HCT116 (cell line): ENCODE results near the gene KCNQ4. TPM values are rescaled to one million over a fixed set of nuclear protein-coding genes. Genes with fewer than 3 reads are reported as not detected.

Experiments
- ATAC-seq: fragments of 200-7000 bp; cut with Tn5 transposase; 2 replicates; pipeline ENCODE4 v1.9.1; 2020; ENCODE audit warnings: mild to moderate bottlenecking, moderate library complexity
- BruUV-seq: library from RNA; stranded (reverse); fragments of 400-500 nt; replicated peaks from 2 replicates; lab custom pipeline; 2021; lab: Mats Ljungman, UMichigan
- CTCF ChIA-PET: fragments of 300-600 bp; sonication (Branson Sonifier 250); formaldehyde crosslinking; loops from one replicate; lab custom pipeline; 2021; ENCODE audit warnings: antibody characterized with exemption; lab: Charles Lee
- POLR2A ChIA-PET: fragments of 300-600, 350-600 bp; sonication (Branson Sonifier 250); formaldehyde crosslinking; loops from one replicate; lab custom pipeline; 2021; ENCODE audit warnings: antibody characterized with exemption; lab: Charles Lee
- RAD21 ChIA-PET, 2 experiments: fragments of 300-600 bp; sonication (Branson Sonifier 250); formaldehyde crosslinking; loops; one replicate each; lab custom pipeline; 2023; ENCODE audit warnings: low total read pairs in 2 of 2; ENCODE audit not compliant: uncharacterized antibody in 2 of 2, unreplicated experiment in 2 of 2, low non-redundant PET in 1 of 2; lab: Charles Lee
- DNase-seq: peaks from one replicate; pipeline ENCODE4 v3.0.0-alpha.2; 2010; ENCODE audit warnings: low read depth, low spot score
- H2AFZ ChIP-seq: fragments of 200-600 bp; shearing (Covaris generic), sonication (generic); 2 replicates; pipeline ENCODE4 v1.6.1; 2017; ENCODE audit warnings: low read depth, mixed run types, mixed read lengths, antibody characterized with exemption, low read length; ENCODE audit not compliant: poor library complexity, severe bottlenecking
- H3K27ac ChIP-seq: 2 replicates; pipeline ENCODE4 v1.5.1; 2012; ENCODE audit warnings: low read depth, low read length
- H3K27me3 ChIP-seq: fragments of 200-600 bp; sonication (generic); 2 replicates; pipeline ENCODE4 v1.6.1; 2016; ENCODE audit warnings: mixed run types, low read length, mixed read lengths; ENCODE audit not compliant: insufficient read depth
- H3K36me3 ChIP-seq, 2 experiments: fragments of 200-500 bp in 1 of 2; fragments of 200-600 bp in 1 of 2; sonication (Bioruptor generic) in 1 of 2; sonication (generic) in 1 of 2; 2 replicates each; pipeline versions ENCODE4 v1.5.1 to v1.6.1; 2014 to 2016; ENCODE audit warnings: low read length in 2 of 2, inconsistent platforms in 1 of 2, mixed read lengths in 1 of 2, mixed run types in 1 of 2; ENCODE audit not compliant: insufficient read depth in 2 of 2, control insufficient read depth in 1 of 2
- H3K4me1 ChIP-seq, 2 experiments: fragments of 200-600 bp in 1 of 2; sonication (generic) in 1 of 2; 2 replicates each; pipeline versions ENCODE4 v1.5.1 to v1.6.1; 2012 to 2017; ENCODE audit warnings: low read length in 2 of 2, inconsistent platforms in 1 of 2, mild to moderate bottlenecking in 1 of 2, mixed read lengths in 1 of 2, mixed run types in 1 of 2, moderate library complexity in 1 of 2; ENCODE audit not compliant: insufficient read depth in 2 of 2, control insufficient read depth in 1 of 2
- H3K4me2 ChIP-seq: fragments of 200-600 bp; sonication (generic); 2 replicates; pipeline ENCODE4 v1.6.1; 2017; ENCODE audit warnings: mixed run types, low read length, mixed read lengths
- H3K4me3 ChIP-seq, 2 experiments: fragments of 200-600 bp in 1 of 2; sonication (generic) in 1 of 2; replicated peaks in 1 of 2; 2 replicates each; pipeline ENCODE4 v1.5.1; 2011 to 2016; ENCODE audit warnings: low read length in 2 of 2, control low read depth in 1 of 2, low read depth in 1 of 2, mild to moderate bottlenecking in 1 of 2, mixed read lengths in 1 of 2, mixed run types in 1 of 2
- H3K79me2 ChIP-seq: fragments of 200-600 bp; sonication (generic); 2 replicates; pipeline ENCODE4 v1.6.1; 2017; ENCODE audit warnings: mild to moderate bottlenecking, mixed run types, low read length, moderate library complexity, mixed read lengths; ENCODE audit not compliant: insufficient read depth
- H3K9ac ChIP-seq: fragments of 200-600 bp; sonication (generic); 2 replicates; pipeline ENCODE4 v1.6.1; 2016; ENCODE audit warnings: low read length, mixed read lengths
- H3K9me2 ChIP-seq: fragments of 200-600 bp; sonication (generic), shearing (Covaris generic); 2 replicates; pipeline ENCODE4 v1.6.1; 2017; ENCODE audit warnings: mixed run types, mild to moderate bottlenecking, moderate library complexity; ENCODE audit not compliant: insufficient read depth
- H3K9me3 ChIP-seq, 2 experiments: fragments of 200-500 bp in 1 of 2; fragments of 200-600 bp in 1 of 2; sonication (Bioruptor generic) in 1 of 2; sonication (generic) in 1 of 2; 2 replicates each; pipeline ENCODE4 v1.6.1; 2014 to 2017; ENCODE audit warnings: low read length in 2 of 2, mixed read lengths in 2 of 2, inconsistent platforms in 1 of 2, low read depth in 1 of 2, mild to moderate bottlenecking in 1 of 2, mixed run types in 1 of 2, moderate library complexity in 1 of 2; ENCODE audit not compliant: control insufficient read depth in 1 of 2, insufficient read depth in 1 of 2
- H4K20me1 ChIP-seq: fragments of 200-600 bp; sonication (generic), shearing (Covaris generic); 2 replicates; pipeline ENCODE4 v1.6.1; 2017; ENCODE audit warnings: mixed run types, mild to moderate bottlenecking, moderate library complexity; ENCODE audit not compliant: insufficient read depth
- CBX3 ChIP-seq: IDR thresholded peaks from 2 replicates; pipeline ENCODE4 v1.6.1; 2012; ENCODE audit warnings: low read depth
- CEBPB ChIP-seq: IDR thresholded peaks from 2 replicates; pipeline ENCODE4 v1.6.1; 2012; ENCODE audit warnings: low read depth
- EZH2 ChIP-seq: fragments of 200-600 bp; sonication (generic); IDR thresholded peaks from 2 replicates; pipeline ENCODE4 v1.6.1; 2017; ENCODE audit warnings: antibody characterized with exemption, mixed run types
- FOSL1 ChIP-seq: IDR thresholded peaks from 2 replicates; pipeline ENCODE4 v1.6.1; 2012; ENCODE audit warnings: low read depth
- POLR2A ChIP-seq: IDR thresholded peaks from 2 replicates; pipeline ENCODE4 v1.7.0; 2011; ENCODE audit warnings: borderline replicate concordance; ENCODE audit not compliant: insufficient read depth, insufficient read length; ENCODE audit errors: extremely low read depth
- POLR2AphosphoS5 ChIP-seq: IDR thresholded peaks from 2 replicates; pipeline ENCODE4 v1.6.1; 2011; ENCODE audit warnings: mild to moderate bottlenecking, low read depth, low read length, moderate library complexity
- RAD21 ChIP-seq: IDR thresholded peaks from 2 replicates; pipeline ENCODE4 v1.6.1; 2012; ENCODE audit warnings: low read depth, mild to moderate bottlenecking
- SRF ChIP-seq: IDR thresholded peaks from 2 replicates; pipeline ENCODE4 v1.6.1; 2012; ENCODE audit warnings: low read depth
- YY1 ChIP-seq: IDR thresholded peaks from 2 replicates; pipeline ENCODE4 v1.6.1; 2011; ENCODE audit warnings: low read length, low read depth, moderate library complexity, mild to moderate bottlenecking; ENCODE audit not compliant: insufficient replicate concordance; ENCODE audit errors: extremely low read depth
- intact Hi-C: fragments of 100-400 bp; cut with micrococcal nuclease; formaldehyde crosslinking; loops from 2 replicates; pipeline ENCODE4 v1.10.0; 2022
- total RNA-seq: library from RNA; stranded (reverse); gene quantifications from one replicate; pipeline ENCODE4 v1.2.1, GENCODE V29; 2021; ENCODE audit not compliant: unreplicated experiment
- TF ChIP-seq, protein P1 (sequence below): IDR thresholded peaks from 2 replicates; pipeline ENCODE4 v1.6.1; 2012; ENCODE audit warnings: low read depth
- TF ChIP-seq, protein P2 (sequence below): IDR thresholded peaks from 2 replicates; pipeline ENCODE4 v1.6.1; 2012

Gene KCNQ4
- total RNA-seq, 1 experiment from 2014 or later, result 4.1 TPM

- Histone ChIP-seq H3K36me3 (0 out of 4 replicates have a peak, but pooled peaks cover 0 to under 1% of the 10 kb centered on the region in 2 experiments), H3K9ac (no peak overlapping the region), H3K4me1 (no peaks in the 10 kb centered on the region), H3K27ac (no peak overlapping the region), H3K9me2 (no peaks in the 10 kb centered on the region), H3K9me3 (no peaks in the 10 kb centered on the region), H4K20me1 (no peaks in the 10 kb centered on the region), H2AFZ (no peak overlapping the region), H3K4me2 (no peak overlapping the region), H3K4me3 (no peak overlapping the region), H3K79me2 (no peaks in the 10 kb centered on the region), H3K27me3 (no peaks in the 10 kb centered on the region)
- TF ChIP-seq CBX3, result no peak
- TF ChIP-seq, protein P1, sequence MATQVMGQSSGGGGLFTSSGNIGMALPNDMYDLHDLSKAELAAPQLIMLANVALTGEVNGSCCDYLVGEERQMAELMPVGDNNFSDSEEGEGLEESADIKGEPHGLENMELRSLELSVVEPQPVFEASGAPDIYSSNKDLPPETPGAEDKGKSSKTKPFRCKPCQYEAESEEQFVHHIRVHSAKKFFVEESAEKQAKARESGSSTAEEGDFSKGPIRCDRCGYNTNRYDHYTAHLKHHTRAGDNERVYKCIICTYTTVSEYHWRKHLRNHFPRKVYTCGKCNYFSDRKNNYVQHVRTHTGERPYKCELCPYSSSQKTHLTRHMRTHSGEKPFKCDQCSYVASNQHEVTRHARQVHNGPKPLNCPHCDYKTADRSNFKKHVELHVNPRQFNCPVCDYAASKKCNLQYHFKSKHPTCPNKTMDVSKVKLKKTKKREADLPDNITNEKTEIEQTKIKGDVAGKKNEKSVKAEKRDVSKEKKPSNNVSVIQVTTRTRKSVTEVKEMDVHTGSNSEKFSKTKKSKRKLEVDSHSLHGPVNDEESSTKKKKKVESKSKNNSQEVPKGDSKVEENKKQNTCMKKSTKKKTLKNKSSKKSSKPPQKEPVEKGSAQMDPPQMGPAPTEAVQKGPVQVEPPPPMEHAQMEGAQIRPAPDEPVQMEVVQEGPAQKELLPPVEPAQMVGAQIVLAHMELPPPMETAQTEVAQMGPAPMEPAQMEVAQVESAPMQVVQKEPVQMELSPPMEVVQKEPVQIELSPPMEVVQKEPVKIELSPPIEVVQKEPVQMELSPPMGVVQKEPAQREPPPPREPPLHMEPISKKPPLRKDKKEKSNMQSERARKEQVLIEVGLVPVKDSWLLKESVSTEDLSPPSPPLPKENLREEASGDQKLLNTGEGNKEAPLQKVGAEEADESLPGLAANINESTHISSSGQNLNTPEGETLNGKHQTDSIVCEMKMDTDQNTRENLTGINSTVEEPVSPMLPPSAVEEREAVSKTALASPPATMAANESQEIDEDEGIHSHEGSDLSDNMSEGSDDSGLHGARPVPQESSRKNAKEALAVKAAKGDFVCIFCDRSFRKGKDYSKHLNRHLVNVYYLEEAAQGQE, result no peak
- TF ChIP-seq YY1, result no peak
- no peak for TF ChIP-seq POLR2A
- no TSS peak for BruUV-seq
- intact Hi-C loops, result no loop called here
- no peak for ATAC-seq
- ChIA-PET POLR2A (no interaction called here), RAD21 (no interaction called here), CTCF (no interaction called here)
- no peak for DNase-seq
These were observed 41.8 kb downstream of the KCNQ4 start for GRCh38 chr1:40825435-40825788.

DNA sequence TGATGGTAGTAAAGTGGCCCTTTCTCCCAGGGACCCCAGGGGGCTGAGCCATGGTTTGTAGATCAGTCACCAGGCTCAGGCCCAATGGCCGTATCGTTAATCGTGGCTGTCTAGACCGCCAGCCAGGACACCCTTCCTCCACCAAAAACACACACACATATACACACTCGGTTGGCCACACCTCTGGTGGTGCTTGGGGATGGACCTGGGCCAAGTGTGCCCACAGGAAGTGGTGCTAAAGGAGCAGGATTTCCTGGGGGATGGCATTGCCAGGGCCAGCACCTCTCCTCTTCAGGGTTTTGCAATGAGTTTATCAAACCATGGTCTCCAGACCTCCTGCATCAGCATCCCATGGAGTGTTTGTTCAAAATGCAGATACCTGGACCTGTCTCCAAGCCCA lies 42.4 kb downstream of the KCNQ4 start:
- no peak overlapping the region for H3K9ac ChIP-seq
- H3K4me2 ChIP-seq, result no peak overlapping the region
- H3K36me3 ChIP-seq, result no peaks in the 10 kb centered on the region
- H3K27me3 ChIP-seq, result no peaks in the 10 kb centered on the region
- no peak for DNase-seq
- no peaks in the 10 kb centered on the region for H3K9me2 ChIP-seq
- H3K4me1 ChIP-seq, result no peaks in the 10 kb centered on the region
- ChIA-PET CTCF (no interaction called here), POLR2A (no interaction called here), RAD21 (no interaction called here)
- intact Hi-C loops, result no loop called here
- no peak overlapping the region for H2AFZ ChIP-seq
- no peak overlapping the region for H3K4me3 ChIP-seq
- H3K9me3 ChIP-seq, result no peaks in the 10 kb centered on the region
- no peak for ATAC-seq
- no peak overlapping the region for H3K27ac ChIP-seq
- H3K79me2 ChIP-seq, result no peaks in the 10 kb centered on the region
- no peaks in the 10 kb centered on the region for H4K20me1 ChIP-seq
- no TSS peak for BruUV-seq
- TF ChIP-seq FOSL1, result no peak
- no peak for TF ChIP-seq CEBPB
- TF ChIP-seq SRF, result no peak
- TF ChIP-seq RAD21, result no peak
- no peak for TF ChIP-seq EZH2
- no peak for TF ChIP-seq POLR2AphosphoS5
- no peak for TF ChIP-seq POLR2A
- no peak for TF ChIP-seq YY1
- TF ChIP-seq, protein P2, sequence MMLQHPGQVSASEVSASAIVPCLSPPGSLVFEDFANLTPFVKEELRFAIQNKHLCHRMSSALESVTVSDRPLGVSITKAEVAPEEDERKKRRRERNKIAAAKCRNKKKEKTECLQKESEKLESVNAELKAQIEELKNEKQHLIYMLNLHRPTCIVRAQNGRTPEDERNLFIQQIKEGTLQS, result no peak
- TF ChIP-seq, protein P1, result no peak
